ENCODE data around the gene ALG11.

Gene ALG11

GRCh38 chr13:52010890-52011631 is 1.1 kb upstream of the ALG11 start, which contains the start of gene ATP7B:
TSS of gene ATP7B (minus strand) at chr13:52011450. CDS start at chr13:52011337, 113 bp downstream.
- TF ChIP-seq, protein P1, sequence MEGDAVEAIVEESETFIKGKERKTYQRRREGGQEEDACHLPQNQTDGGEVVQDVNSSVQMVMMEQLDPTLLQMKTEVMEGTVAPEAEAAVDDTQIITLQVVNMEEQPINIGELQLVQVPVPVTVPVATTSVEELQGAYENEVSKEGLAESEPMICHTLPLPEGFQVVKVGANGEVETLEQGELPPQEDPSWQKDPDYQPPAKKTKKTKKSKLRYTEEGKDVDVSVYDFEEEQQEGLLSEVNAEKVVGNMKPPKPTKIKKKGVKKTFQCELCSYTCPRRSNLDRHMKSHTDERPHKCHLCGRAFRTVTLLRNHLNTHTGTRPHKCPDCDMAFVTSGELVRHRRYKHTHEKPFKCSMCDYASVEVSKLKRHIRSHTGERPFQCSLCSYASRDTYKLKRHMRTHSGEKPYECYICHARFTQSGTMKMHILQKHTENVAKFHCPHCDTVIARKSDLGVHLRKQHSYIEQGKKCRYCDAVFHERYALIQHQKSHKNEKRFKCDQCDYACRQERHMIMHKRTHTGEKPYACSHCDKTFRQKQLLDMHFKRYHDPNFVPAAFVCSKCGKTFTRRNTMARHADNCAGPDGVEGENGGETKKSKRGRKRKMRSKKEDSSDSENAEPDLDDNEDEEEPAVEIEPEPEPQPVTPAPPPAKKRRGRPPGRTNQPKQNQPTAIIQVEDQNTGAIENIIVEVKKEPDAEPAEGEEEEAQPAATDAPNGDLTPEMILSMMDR (IDR thresholded peaks at IDR 0.05; ENCODE audit: low read depth, low read length, missing control alignments), result peak; percentile 22
- H3K4me3 ChIP-seq (ENCODE audit: low read depth, low read length), result peak within 1 kb of the TSS; percentile 69
- in situ Hi-C loops (cut with HindIII; ENCODE audit: low sequenced_read_pairs), result no loop called here
- no peak for DNase-seq (ENCODE audit: low read depth)

DNA sequence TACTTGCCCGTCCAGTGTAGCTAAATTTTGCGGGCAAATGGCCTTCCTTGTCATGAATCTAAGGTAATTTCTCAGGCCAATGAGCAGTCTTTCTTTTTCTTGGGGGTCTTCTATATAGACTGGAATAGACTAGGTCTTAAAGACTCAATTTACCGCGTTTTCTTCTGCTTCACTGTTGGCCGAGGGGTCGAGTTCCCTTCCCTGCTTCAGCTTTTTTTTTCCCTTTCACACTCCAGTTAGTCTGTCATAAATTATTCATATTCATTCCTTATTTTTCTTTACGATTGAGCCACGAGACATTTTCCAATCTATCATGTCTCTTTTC is 276 bp downstream of the ALG11 start:
- TF ChIP-seq, protein P1 (IDR thresholded peaks at IDR 0.05; ENCODE audit: low read depth, low read length, missing control alignments), result no peak
- no peak for DNase-seq (ENCODE audit: low read depth)
- H3K4me3 ChIP-seq (ENCODE audit: low read depth, low read length), result peak overlapping the region; percentile 69
- in situ Hi-C loops (cut with HindIII; ENCODE audit: low sequenced_read_pairs), result no loop called here

DNA sequence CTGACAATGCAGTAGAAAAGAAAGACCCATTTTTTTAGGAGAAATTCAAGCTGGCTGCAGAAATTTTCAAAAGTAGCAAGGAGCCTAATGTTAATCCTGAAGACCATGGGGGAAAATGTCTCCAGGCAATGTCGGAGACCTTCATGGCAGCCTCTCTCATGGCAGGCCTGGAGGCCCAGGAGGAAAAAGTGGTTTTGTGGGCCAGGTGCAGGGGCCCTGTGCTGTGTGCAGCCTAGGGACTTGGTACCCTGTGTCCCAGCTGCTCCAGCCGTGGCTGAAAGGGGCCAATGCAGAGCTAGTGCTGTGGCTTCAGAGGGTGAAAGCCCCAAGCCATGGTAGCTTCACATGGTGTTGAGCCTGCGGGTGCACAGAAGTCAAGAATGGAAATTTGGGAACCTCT is 4.1 kb downstream of the ALG11 start:
- H3K4me3 ChIP-seq (ENCODE audit: low read depth, low read length), result no peak overlapping the region
- in situ Hi-C loops (cut with HindIII; ENCODE audit: low sequenced_read_pairs), result no loop called here
- DNase-seq (ENCODE audit: low read depth), result no peak
- TF ChIP-seq, protein P1 (IDR thresholded peaks at IDR 0.05; ENCODE audit: low read depth, low read length, missing control alignments), result no peak

GRCh38 chr13:52020191-52020590 is 8.0 kb downstream of the ALG11 start:
- H3K4me3 ChIP-seq (ENCODE audit: low read depth, low read length), result no peak overlapping the region
- TF ChIP-seq, protein P1 (IDR thresholded peaks at IDR 0.05; ENCODE audit: low read depth, low read length, missing control alignments), result no peak
- no peak for DNase-seq (ENCODE audit: low read depth)
- in situ Hi-C loops (cut with HindIII; ENCODE audit: low sequenced_read_pairs), result no loop called here

DNA sequence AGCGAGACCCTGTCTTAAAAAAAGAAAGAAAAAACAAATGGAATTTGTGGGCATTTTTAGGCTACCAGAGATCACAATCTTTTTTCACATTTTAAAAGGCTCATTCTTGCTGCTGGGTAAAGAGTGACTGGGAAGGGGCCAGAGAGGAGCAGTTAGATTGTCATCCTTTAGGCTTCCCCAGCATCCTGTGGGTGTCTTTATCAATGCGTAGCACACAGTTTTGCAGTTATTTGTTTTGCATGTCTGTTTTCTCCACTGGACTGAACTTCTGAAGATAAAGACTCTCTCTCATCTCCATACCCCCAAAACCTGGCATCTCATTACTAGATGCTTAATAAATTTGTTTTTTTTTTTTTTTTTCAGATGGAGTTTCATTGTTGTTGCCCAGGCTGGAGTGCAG is 10.2 kb downstream of the ALG11 start:
- no peak for DNase-seq (ENCODE audit: low read depth)
- in situ Hi-C loops (cut with HindIII; ENCODE audit: low sequenced_read_pairs), result no loop called here
- H3K4me3 ChIP-seq (ENCODE audit: low read depth, low read length), result no peak overlapping the region
- TF ChIP-seq, protein P1 (IDR thresholded peaks at IDR 0.05; ENCODE audit: low read depth, low read length, missing control alignments), result no peak

DNA sequence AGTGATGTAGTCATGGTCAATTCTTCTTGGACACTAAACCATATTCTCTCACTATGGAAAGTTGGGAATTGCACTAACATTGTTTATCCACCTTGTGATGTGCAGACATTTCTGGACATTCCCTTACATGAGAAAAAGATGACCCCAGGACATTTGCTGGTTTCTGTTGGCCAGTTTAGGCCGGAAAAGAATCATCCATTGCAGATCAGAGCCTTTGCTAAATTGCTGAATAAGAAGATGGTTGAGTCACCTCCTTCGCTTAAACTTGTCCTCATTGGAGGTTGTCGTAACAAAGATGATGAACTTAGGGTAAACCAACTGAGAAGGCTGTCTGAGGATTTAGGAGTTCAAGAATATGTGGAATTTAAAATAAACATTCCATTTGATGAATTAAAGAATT is 12.3 kb downstream of the ALG11 start, which contains the start of gene UTP14C:
TSS of gene UTP14C (plus strand) at position 211 of the 400 bp plus-strand sequence. CDS start 4,114 bp downstream, outside the sequence.
- H3K4me3 ChIP-seq (ENCODE audit: low read depth, low read length), result no peak within 1 kb of the TSS
- in situ Hi-C loops (cut with HindIII; ENCODE audit: low sequenced_read_pairs), result no loop called here
- no peak for DNase-seq (ENCODE audit: low read depth)
- TF ChIP-seq, protein P1 (IDR thresholded peaks at IDR 0.05; ENCODE audit: low read depth, low read length, missing control alignments), result no peak
